GM12878 (cell line): Measurements from ENCODE around the gene TJAP1. TPM values are rescaled to one million over a fixed set of nuclear protein-coding genes. Genes with fewer than 3 reads are reported as not detected.

Experiments
- ATAC-seq: fragments of 200-7000 bp; cut with Tn5 transposase; 3 replicates; pipeline ENCODE4 v1.9.1; 2020; ENCODE audit warnings: mild to moderate bottlenecking, moderate library complexity
- BruUV-seq: library from RNA; stranded (reverse); fragments of 400-500 nt; replicated peaks from 2 replicates; lab custom pipeline; 2021; lab: Mats Ljungman, UMichigan
- CTCF ChIA-PET: fragments of 300-600 bp; sonication (Branson Sonifier 250); formaldehyde crosslinking; extraction: SDS; loops from one replicate; lab custom pipeline; 2021; ENCODE audit warnings: inconsistent platforms; lab: Yijun Ruan, JAX
- POLR2A ChIA-PET: fragments of 350-600 bp; formaldehyde crosslinking; extraction: SDS; loops from one replicate; lab custom pipeline; 2021; ENCODE audit warnings: inconsistent platforms; lab: Charles Lee
- RAD21 ChIA-PET: fragments of 300-600 bp; sonication (Branson Sonifier 250); formaldehyde crosslinking; loops from one replicate; lab custom pipeline; 2023; ENCODE audit warnings: antibody characterized with exemption; ENCODE audit not compliant: unreplicated experiment; lab: Charles Lee
- SMC1A ChIA-PET: fragments of 300-600 bp; sonication (Branson Sonifier 250); formaldehyde crosslinking; loops from one replicate; lab custom pipeline; 2023; ENCODE audit not compliant: unreplicated experiment, uncharacterized antibody; lab: Charles Lee
- DNase-seq: peaks from one replicate; pipeline ENCODE4 v3.0.0-alpha.2; 2011; ENCODE audit warnings: low read depth, low spot score
- FAIRE-seq: peaks from 3 replicates; lab custom pipeline; 2011; peaks lifted over from hg19 to GRCh38; lab: Jason Lieb, UNC
- H2AFZ ChIP-seq: 2 replicates; pipeline ENCODE4 v1.6.0; 2011; ENCODE audit warnings: low read depth, low read length, control low read depth; ENCODE audit not compliant: control insufficient read depth
- H3K27ac ChIP-seq: 2 replicates; pipeline ENCODE4 v1.5.1; 2011; ENCODE audit warnings: control low read depth; ENCODE audit not compliant: control insufficient read depth, insufficient read depth
- H3K27me3 ChIP-seq, 2 experiments: replicated peaks in 1 of 2; 2 replicates each; pipeline versions ENCODE4 v1.6.0 to v1.6.1; 2011; ENCODE audit warnings: low read length in 1 of 2; ENCODE audit not compliant: control insufficient read depth in 2 of 2, insufficient read depth in 2 of 2
- H3K36me3 ChIP-seq, 2 experiments: 2 replicates each; pipeline ENCODE4 v1.5.1; 2011; ENCODE audit warnings: low read length in 1 of 2; ENCODE audit not compliant: control insufficient read depth in 2 of 2, insufficient read depth in 2 of 2
- H3K4me1 ChIP-seq: 2 replicates; pipeline ENCODE4 v1.6.1; 2011; ENCODE audit warnings: mild to moderate bottlenecking, low read length, moderate library complexity, mixed read lengths; ENCODE audit not compliant: control insufficient read depth, insufficient read depth
- H3K4me2 ChIP-seq: 2 replicates; pipeline ENCODE4 v1.6.0; 2011; ENCODE audit warnings: control low read depth; ENCODE audit not compliant: control insufficient read depth, insufficient read depth
- H3K4me3 ChIP-seq: fragments of 200-600 bp; sonication (generic); 2 replicates; pipeline ENCODE4 v1.5.1; 2016
- H3K79me2 ChIP-seq: 2 replicates; pipeline ENCODE4 v1.6.0; 2011; ENCODE audit warnings: low read length; ENCODE audit not compliant: control insufficient read depth, insufficient read depth
- H3K9ac ChIP-seq: 2 replicates; pipeline ENCODE4 v1.8.0; 2011; ENCODE audit warnings: low read length, control low read depth, mixed read lengths; ENCODE audit not compliant: control insufficient read depth, insufficient read depth
- H3K9me3 ChIP-seq: replicated peaks from 3 replicates; pipeline ENCODE4 v1.5.1; 2011; ENCODE audit warnings: mild to moderate bottlenecking, low read length; ENCODE audit not compliant: control insufficient read depth, insufficient read depth
- H4K20me1 ChIP-seq: 2 replicates; pipeline ENCODE4 v1.6.0; 2011; ENCODE audit not compliant: control insufficient read depth, insufficient read depth
- MEF2B ChIP-seq: fragments of 450-650 bp; IDR thresholded peaks from 2 replicates; pipeline ENCODE4 v1.6.1; 2018; ENCODE audit warnings: mild to moderate bottlenecking, moderate library complexity; ENCODE audit not compliant: partially characterized antibody, poor library complexity, severe bottlenecking
- MTA2 ChIP-seq: fragments of 450-650 bp; IDR thresholded peaks from 2 replicates; pipeline ENCODE4 v1.6.1; 2016; ENCODE audit warnings: low read depth, mild to moderate bottlenecking, moderate library complexity
- NR2C2 ChIP-seq: IDR thresholded peaks from 2 replicates; pipeline ENCODE4 v1.6.1; 2011; ENCODE audit warnings: borderline replicate concordance, low read depth; ENCODE audit not compliant: control insufficient read depth, insufficient read length
- PRDM15 ChIP-seq: fragments of 450-650 bp; formaldehyde crosslinking; IDR thresholded peaks from 2 replicates; pipeline ENCODE4 v1.4.0; 2020; ENCODE audit warnings: mild to moderate bottlenecking, moderate library complexity
- RAD51 ChIP-seq: fragments of 450-650 bp; IDR thresholded peaks from 2 replicates; pipeline ENCODE4 v1.6.1; 2016; ENCODE audit warnings: moderate library complexity, mild to moderate bottlenecking, inconsistent platforms
- RUNX3 ChIP-seq: IDR thresholded peaks from 2 replicates; pipeline ENCODE4 v1.6.1; 2012; ENCODE audit warnings: low read length, inconsistent platforms
- SMARCA5 ChIP-seq: fragments of 450-650 bp; IDR thresholded peaks from 2 replicates; pipeline ENCODE4 v1.6.1; 2017; ENCODE audit warnings: mild to moderate bottlenecking
- ZBTB40 ChIP-seq: fragments of 450-650 bp; IDR thresholded peaks from 2 replicates; pipeline ENCODE4 v1.6.1; 2016; ENCODE audit warnings: mild to moderate bottlenecking, moderate library complexity, borderline replicate concordance
- WGBS: methylation state at CpG from one replicate; pipeline ENCODE4 v1.1.6; 2016; ENCODE audit warnings: low lambda C conversion rate; ENCODE audit not compliant: insufficient replicate concordance, insufficient coverage; ENCODE audit errors: missing lambda C conversion rate; 5-methylcytosine and 5-hydroxymethylcytosine counted together
- in situ Hi-C: fragments of 300-500 bp; cut with MboI; formaldehyde crosslinking; loops from 9 replicates; pipeline ENCODE4 v1.14.3; 2018; ENCODE audit warnings: mixed read lengths
- intact Hi-C: fragments of 100-400 bp; cut with micrococcal nuclease; formaldehyde crosslinking; loops from one replicate; pipeline ENCODE4 v1.14.2; 2022; ENCODE audit not compliant: unreplicated experiment
- polyA plus RNA-seq, 11 experiments: library from polyadenylated mRNA; depleted of rRNA in 4 of 11; unstranded in 6 of 11; stranded (reverse) in 5 of 11; fragments of >200 nt; fragmentation: Nextera tagmentation in 4 of 11; fragmentation: Illumina TruSeq in 1 of 11; extraction: Ambion mirVana in 4 of 11; extraction: Trizol in 1 of 11; gene quantifications; 1 replicate in 1 of 11; 2 replicates in 10 of 11; pipeline versions ENCODE4 v1.2.1 to v1.2.3, GENCODE V29; 2011 to 2016; ENCODE audit warnings: inconsistent platforms in 2 of 11, missing spikeins in 2 of 11, low read depth in 1 of 11
- total RNA-seq, 4 experiments: library from RNA; depleted of rRNA in 3 of 4; stranded (reverse); fragments of >200 nt in 3 of 4; fragmentation: Illumina TruSeq in 1 of 4; extraction: Trizol in 1 of 4; gene quantifications; 2 replicates each; pipeline versions ENCODE4 v1.2.1 to v1.2.3, GENCODE V29; 2013 to 2021
- TF ChIP-seq, protein P1 (sequence below): IDR thresholded peaks from 2 replicates; pipeline ENCODE4 v1.6.1; 2012; ENCODE audit warnings: low read depth, low read length, improper control_type of control experiment

The TJAP1 gene
- total and polyA plus RNA-seq, 10 of the 15 experiments (the other 5 are each of a cell fraction or from before 2014, with no cell fraction given) = 0.11 to 22.6 (median 12.8) TPM

DNA sequence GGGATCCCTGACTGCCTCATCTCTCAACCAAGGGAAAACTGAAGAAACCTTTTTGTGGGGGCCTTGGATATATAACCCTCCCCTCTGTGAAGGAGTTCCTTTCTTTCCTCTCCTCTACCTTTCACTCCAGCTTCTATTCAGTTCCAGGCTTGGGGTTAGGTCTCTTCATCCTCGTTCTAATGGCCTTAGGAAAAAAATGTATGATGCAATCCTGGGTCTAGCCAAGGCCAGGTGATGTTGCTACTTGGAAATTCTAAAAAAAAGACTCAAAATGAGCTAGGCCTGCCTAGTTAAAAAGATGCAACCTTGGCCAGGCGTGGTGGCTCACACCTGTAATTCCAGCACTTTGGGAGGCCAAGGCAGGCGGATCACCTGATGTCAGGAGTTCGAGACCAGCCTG lies 42.4 kb upstream of the TJAP1 start (continued):
- TF ChIP-seq ZBTB40 (no peak), RAD51 (no peak)

GRCh38 chr6:43435682-43436437 lies 41.5 kb upstream of the TJAP1 start:
- no peak overlapping the region for H2AFZ ChIP-seq
- WGBS = 81% methylated on average over 9 of the region's 9 CpGs
- peaks cover 4 to 7% of the 10 kb centered on the region in 2 experiments; a peak in 3 of 4 replicates for H3K36me3 ChIP-seq
- FAIRE-seq (no peak), DNase-seq (no peak), ATAC-seq (no peak)
- no peaks in the 10 kb centered on the region for H3K9me3 ChIP-seq
- in situ Hi-C loops (no loop called here), intact Hi-C loops (no loop called here)
- POLR2A ChIA-PET = interaction anchor here (1.1 kb wide), 1 partner anchor 12 kb away, joined by 3 read pairs; no protein-coding TSS in a partner anchor
- SMC1A ChIA-PET = no interaction called here
- CTCF ChIA-PET = interaction anchor here (0.8 to 0.9 kb wide), 2 partner anchors 9 to 74 kb away, joined by 3 to 4 read pairs; partner anchors contain the start of gene ABCC10
- H3K9ac ChIP-seq = no peak overlapping the region
- no peak overlapping the region for H3K27ac ChIP-seq
- BruUV-seq = TSS peak; percentile 49
- H3K4me3 ChIP-seq = no peak overlapping the region
- H4K20me1 ChIP-seq = no peaks in the 10 kb centered on the region; the same call in 1 of the 2 replicates
- no peaks in the 10 kb centered on the region; the same call in 1 of the 2 replicates for H3K79me2 ChIP-seq
- RAD21 ChIA-PET = no interaction called here
- no peaks in the 10 kb centered on the region for H3K27me3 ChIP-seq
- H3K4me1 ChIP-seq = no peaks in the 10 kb centered on the region; the same call in 1 of the 2 replicates
- H3K4me2 ChIP-seq = no peak overlapping the region
- no peak for TF ChIP-seq PRDM15 (CRISPR knock-in tag)
- TF ChIP-seq SMARCA5 = no peak
- TF ChIP-seq, protein P1, sequence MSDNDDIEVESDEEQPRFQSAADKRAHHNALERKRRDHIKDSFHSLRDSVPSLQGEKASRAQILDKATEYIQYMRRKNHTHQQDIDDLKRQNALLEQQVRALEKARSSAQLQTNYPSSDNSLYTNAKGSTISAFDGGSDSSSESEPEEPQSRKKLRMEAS = no peak
- no peak for TF ChIP-seq RUNX3
- TF ChIP-seq MEF2B = no peak
- no peak for TF ChIP-seq MTA2
- no peak for TF ChIP-seq NR2C2
